ENCODE measurements around the gene PAPPA2. TPM values are rescaled to one million over a fixed set of nuclear protein-coding genes. Genes with fewer than 3 reads are reported as not detected.

Gene PAPPA2
- total RNA-seq, 1 donor from 2014 or later, result 0.50 TPM

DNA sequence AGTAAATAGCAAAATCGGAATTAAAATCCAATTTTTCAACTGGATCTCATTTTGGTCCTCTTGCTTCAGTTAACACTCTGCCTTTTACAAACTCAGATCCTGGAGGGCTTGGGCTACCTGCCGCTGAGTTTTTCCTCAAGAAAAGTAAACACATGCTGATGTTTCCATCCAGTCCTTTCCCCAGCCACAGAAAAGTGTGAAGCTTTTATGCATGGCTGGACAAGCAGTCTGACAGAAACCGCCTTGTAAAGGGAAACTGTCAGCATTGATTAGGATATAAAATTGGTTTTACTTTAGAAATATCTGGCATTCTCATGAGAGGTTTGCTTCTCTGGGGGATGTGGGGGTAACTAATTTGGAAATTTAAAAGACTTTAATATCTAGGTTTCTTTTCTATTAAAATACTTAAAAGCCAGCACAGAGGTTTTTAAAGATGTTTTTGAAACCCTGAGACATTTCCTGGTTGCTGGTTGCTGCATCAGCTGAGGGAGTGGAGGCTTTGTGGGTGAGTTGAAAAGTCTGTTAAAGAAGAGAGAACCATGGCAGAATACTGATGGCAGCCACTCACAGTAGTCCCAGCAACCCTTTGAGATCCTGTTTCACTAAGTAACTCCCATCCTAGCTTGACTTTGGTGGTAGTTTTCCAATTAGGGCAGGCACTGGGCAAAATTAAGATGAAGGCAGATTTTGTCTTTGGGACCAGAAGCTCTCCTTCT, 238.3 kb downstream of the PAPPA2 start:
- ATAC-seq, result no peak
- intact Hi-C loops (cut with DNase I), result no loop called here
- H3K27ac ChIP-seq, result no peak overlapping the region
- no peak for DNase-seq
- no peaks in the 10 kb centered on the region for H3K36me3 ChIP-seq
- no peaks in the 10 kb centered on the region for H3K27me3 ChIP-seq (ENCODE audit: low read depth)
- no peaks in the 10 kb centered on the region for H3K4me1 ChIP-seq
- H3K9me3 ChIP-seq, result no peaks in the 10 kb centered on the region
- no peak for TF ChIP-seq CTCF (IDR thresholded peaks at IDR 0.05)
- no peak overlapping the region for H3K4me3 ChIP-seq

DNA sequence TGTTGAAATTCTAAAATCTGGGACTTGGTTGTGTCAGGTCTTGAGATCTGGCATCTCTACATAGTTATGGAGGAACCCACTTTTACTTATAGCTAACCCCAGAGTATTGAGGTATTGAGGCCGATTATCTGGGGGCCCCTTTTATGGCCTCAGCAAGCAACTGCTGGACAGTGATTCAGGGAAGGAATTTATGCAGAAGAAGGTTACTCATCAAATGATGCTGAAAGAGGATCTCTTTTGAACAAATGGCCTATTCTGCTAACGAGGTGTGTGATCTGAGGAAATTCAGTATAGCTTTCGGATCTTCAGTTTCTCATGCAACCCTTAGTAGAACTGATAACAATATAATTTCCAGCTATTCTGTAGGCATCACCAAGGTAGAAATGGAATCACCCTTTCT, 239.9 kb downstream of the PAPPA2 start:
- no peak for TF ChIP-seq CTCF (IDR thresholded peaks at IDR 0.05)
- no peak overlapping the region for H3K27ac ChIP-seq
- ATAC-seq, result no peak

GRCh38 chr1:176705585-176705984, 242.6 kb downstream of the PAPPA2 start:
- ATAC-seq, result no peak
- intact Hi-C loops (cut with DNase I), result no loop called here
- H3K9me3 ChIP-seq, result no peaks in the 10 kb centered on the region

More for the DNA sequence above, 239.9 kb downstream of the PAPPA2 start:
- Histone ChIP-seq H3K36me3 (no peaks in the 10 kb centered on the region), H3K9me3 (no peaks in the 10 kb centered on the region), H3K4me3 (no peak overlapping the region), H3K4me1 (no peaks in the 10 kb centered on the region), H3K27me3 (ENCODE audit: low read depth) (no peaks in the 10 kb centered on the region)
- DNase-seq, result no peak
- intact Hi-C loops (cut with DNase I), result no loop called here

GRCh38 chr1:176717066-176717750, 254.2 kb downstream of the PAPPA2 start:
- H3K4me1 ChIP-seq, result no peaks in the 10 kb centered on the region
- ATAC-seq (no peak), DNase-seq (no peak)
- no peak overlapping the region for H3K4me3 ChIP-seq
- no peaks in the 10 kb centered on the region for H3K9me3 ChIP-seq
- intact Hi-C loops (cut with DNase I), result no loop called here
- no peak for TF ChIP-seq CTCF (IDR thresholded peaks at IDR 0.05)
- no peak overlapping the region for H3K27ac ChIP-seq
- H3K36me3 ChIP-seq, result no peaks in the 10 kb centered on the region
- H3K27me3 ChIP-seq (ENCODE audit: low read depth), result no peaks in the 10 kb centered on the region

More at GRCh38 chr1:176705585-176705984, 242.6 kb downstream of the PAPPA2 start:
- TF ChIP-seq CTCF (IDR thresholded peaks at IDR 0.05), result no peak
- no peak for DNase-seq
- H3K4me1 ChIP-seq, result no peaks in the 10 kb centered on the region
- H3K27ac ChIP-seq, result no peak overlapping the region
- H3K4me3 ChIP-seq, result no peak overlapping the region
- no peaks in the 10 kb centered on the region for H3K27me3 ChIP-seq (ENCODE audit: low read depth)
- H3K36me3 ChIP-seq, result no peaks in the 10 kb centered on the region

- no peaks in the 10 kb centered on the region for H3K4me1 ChIP-seq
- H3K9me3 ChIP-seq, result no peaks in the 10 kb centered on the region
- intact Hi-C loops (cut with DNase I), result no loop called here
- DNase-seq, result no peak
- no peaks in the 10 kb centered on the region for H3K27me3 ChIP-seq (ENCODE audit: low read depth)
- no peak overlapping the region for H3K27ac ChIP-seq
- H3K36me3 ChIP-seq, result no peaks in the 10 kb centered on the region
- no peak for ATAC-seq
- no peak for TF ChIP-seq CTCF (IDR thresholded peaks at IDR 0.05)
- H3K4me3 ChIP-seq, result no peak overlapping the region
These were observed 256.5 kb downstream of the PAPPA2 start for GRCh38 chr1:176719447-176719846.

All from lower lobe of right lung (tissue), 2 donors.